Stimulated activated CD4-positive, alpha-beta T cell treated with anti-CD3 and anti-CD28 coated beads, Interleukin-12 subunit alpha, Interleukin-12 subunit beta, amount 100 ng/mL, for 24 hours (primary cell): ENCODE measurements around the gene EYS.
"Not testable (repeated sequence)": the region's sequence is repeated elsewhere in the genome, so short reads cannot be mapped to it uniquely, and the experiment has no call there.

Experiments
- DNase-seq, 2 experiments: peaks; one replicate each; pipeline ENCODE4 v3.0.0-alpha.2; 2020; ENCODE audit warnings: low read depth in 2 of 2

EYS gene

GRCh38 chr6:65633501-65633900 lies 73.5 kb downstream of the EYS start:
- DNase-seq = no peak

- DNase-seq = no peak
Measured at GRCh38 chr6:65631711-65632110, 75.3 kb downstream of the EYS start.

GRCh38 chr6:65627434-65627999 lies 79.5 kb downstream of the EYS start:
- DNase-seq = not testable (repeated sequence)

GRCh38 chr6:65627015-65627414 lies 80.0 kb downstream of the EYS start:
- DNase-seq = no peak

- no peak for DNase-seq
Measured at GRCh38 chr6:65623566-65623965, 83.5 kb downstream of the EYS start.

- no peak for DNase-seq
Measured at GRCh38 chr6:65610746-65611145, 96.3 kb downstream of the EYS start.

- no peak for DNase-seq
Measured at GRCh38 chr6:65595540-65595939, 111.5 kb downstream of the EYS start.

- no peak for DNase-seq
Measured at GRCh38 chr6:65570340-65570739, 136.7 kb downstream of the EYS start.

- no peak for DNase-seq
Measured at GRCh38 chr6:65569505-65569904, 137.5 kb downstream of the EYS start.

- not testable (repeated sequence) for DNase-seq
Measured at GRCh38 chr6:65569056-65569455, 138.0 kb downstream of the EYS start.

GRCh38 chr6:65566117-65566516 lies 140.9 kb downstream of the EYS start:
- no peak for DNase-seq

- DNase-seq = no peak
Measured at GRCh38 chr6:65558071-65558470, 149.0 kb downstream of the EYS start.

GRCh38 chr6:65557224-65557623 lies 149.8 kb downstream of the EYS start:
- no peak for DNase-seq

- DNase-seq = no peak
Measured at GRCh38 chr6:65546894-65547293, 160.1 kb downstream of the EYS start.

- DNase-seq = no peak
Measured at GRCh38 chr6:65545920-65546319, 161.1 kb downstream of the EYS start.

- no peak for DNase-seq
Measured at GRCh38 chr6:65538644-65539043, 168.4 kb downstream of the EYS start.

GRCh38 chr6:65537600-65537999 lies 169.4 kb downstream of the EYS start:
- DNase-seq = no peak

- no peak for DNase-seq
Measured at GRCh38 chr6:65531533-65531932, 175.5 kb downstream of the EYS start.

- no peak for DNase-seq
Measured at GRCh38 chr6:65524232-65524631, 182.8 kb downstream of the EYS start.

GRCh38 chr6:65505736-65506135 lies 201.3 kb downstream of the EYS start:
- no peak for DNase-seq

- no peak for DNase-seq
Measured at GRCh38 chr6:65501045-65501444, 206.0 kb downstream of the EYS start.

GRCh38 chr6:65483652-65484051 lies 223.4 kb downstream of the EYS start:
- not testable (repeated sequence) for DNase-seq

- DNase-seq = no peak
Measured at GRCh38 chr6:65469650-65470049, 237.4 kb downstream of the EYS start.

- no peak for DNase-seq
Measured at GRCh38 chr6:65468307-65468706, 238.7 kb downstream of the EYS start.
